Thyroid gland (tissue), 4 donors: ENCODE measurements around the gene DMGDH.

Experiments used
- POLR2A ChIP-seq, 2 donors: fragments of 450-650 bp; IDR thresholded peaks; one replicate each; pipeline ENCODE4 v1.6.1; 2017; ENCODE audit warnings: antibody characterized with exemption in 2 of 2, mild to moderate bottlenecking in 2 of 2, moderate library complexity in 1 of 2
- TF ChIP-seq, protein P1 (sequence below), 6 experiments: fragments of 200-600 bp in 3 of 6; fragments of 450-650 bp in 3 of 6; sonication (generic) in 3 of 6; IDR thresholded peaks; one replicate each; pipeline ENCODE4 v1.5.1; 2016 to 2019; ENCODE audit warnings: antibody characterized with exemption in 6 of 6, mild to moderate bottlenecking in 2 of 6, inconsistent platforms in 1 of 6, moderate library complexity in 1 of 6

DNA sequence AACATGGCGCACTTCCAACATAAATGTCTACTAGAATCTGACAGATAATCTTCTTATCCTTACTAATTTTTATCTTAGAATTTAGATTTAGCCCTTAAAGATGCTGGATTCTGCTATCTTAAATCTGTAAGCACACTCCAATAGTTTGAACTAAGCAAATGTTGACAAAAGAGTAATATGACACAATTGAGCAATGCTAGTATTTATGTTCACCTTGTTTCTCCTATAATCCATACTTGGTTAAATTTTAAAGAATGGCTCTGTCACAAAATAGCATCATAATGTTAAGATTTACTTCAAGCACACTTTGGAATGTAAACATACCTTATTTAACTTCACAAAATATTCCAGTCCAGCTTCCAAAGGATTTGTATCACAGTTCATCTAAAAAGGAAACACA is 45.5 kb downstream of the DMGDH start:
- TF ChIP-seq, protein P1, sequence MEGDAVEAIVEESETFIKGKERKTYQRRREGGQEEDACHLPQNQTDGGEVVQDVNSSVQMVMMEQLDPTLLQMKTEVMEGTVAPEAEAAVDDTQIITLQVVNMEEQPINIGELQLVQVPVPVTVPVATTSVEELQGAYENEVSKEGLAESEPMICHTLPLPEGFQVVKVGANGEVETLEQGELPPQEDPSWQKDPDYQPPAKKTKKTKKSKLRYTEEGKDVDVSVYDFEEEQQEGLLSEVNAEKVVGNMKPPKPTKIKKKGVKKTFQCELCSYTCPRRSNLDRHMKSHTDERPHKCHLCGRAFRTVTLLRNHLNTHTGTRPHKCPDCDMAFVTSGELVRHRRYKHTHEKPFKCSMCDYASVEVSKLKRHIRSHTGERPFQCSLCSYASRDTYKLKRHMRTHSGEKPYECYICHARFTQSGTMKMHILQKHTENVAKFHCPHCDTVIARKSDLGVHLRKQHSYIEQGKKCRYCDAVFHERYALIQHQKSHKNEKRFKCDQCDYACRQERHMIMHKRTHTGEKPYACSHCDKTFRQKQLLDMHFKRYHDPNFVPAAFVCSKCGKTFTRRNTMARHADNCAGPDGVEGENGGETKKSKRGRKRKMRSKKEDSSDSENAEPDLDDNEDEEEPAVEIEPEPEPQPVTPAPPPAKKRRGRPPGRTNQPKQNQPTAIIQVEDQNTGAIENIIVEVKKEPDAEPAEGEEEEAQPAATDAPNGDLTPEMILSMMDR (IDR thresholded peaks at IDR 0.05): no peak
- TF ChIP-seq POLR2A (IDR thresholded peaks at IDR 0.05): no peak
